Activated CD8-positive, alpha-beta memory T cell treated with anti-CD3 and anti-CD28 coated beads for 24 hours (primary cell): ENCODE results near the gene FERMT3.

Experiments used
- DNase-seq: peaks from one replicate; pipeline ENCODE4 v3.0.0-alpha.2; 2020

FERMT3 gene

DNA sequence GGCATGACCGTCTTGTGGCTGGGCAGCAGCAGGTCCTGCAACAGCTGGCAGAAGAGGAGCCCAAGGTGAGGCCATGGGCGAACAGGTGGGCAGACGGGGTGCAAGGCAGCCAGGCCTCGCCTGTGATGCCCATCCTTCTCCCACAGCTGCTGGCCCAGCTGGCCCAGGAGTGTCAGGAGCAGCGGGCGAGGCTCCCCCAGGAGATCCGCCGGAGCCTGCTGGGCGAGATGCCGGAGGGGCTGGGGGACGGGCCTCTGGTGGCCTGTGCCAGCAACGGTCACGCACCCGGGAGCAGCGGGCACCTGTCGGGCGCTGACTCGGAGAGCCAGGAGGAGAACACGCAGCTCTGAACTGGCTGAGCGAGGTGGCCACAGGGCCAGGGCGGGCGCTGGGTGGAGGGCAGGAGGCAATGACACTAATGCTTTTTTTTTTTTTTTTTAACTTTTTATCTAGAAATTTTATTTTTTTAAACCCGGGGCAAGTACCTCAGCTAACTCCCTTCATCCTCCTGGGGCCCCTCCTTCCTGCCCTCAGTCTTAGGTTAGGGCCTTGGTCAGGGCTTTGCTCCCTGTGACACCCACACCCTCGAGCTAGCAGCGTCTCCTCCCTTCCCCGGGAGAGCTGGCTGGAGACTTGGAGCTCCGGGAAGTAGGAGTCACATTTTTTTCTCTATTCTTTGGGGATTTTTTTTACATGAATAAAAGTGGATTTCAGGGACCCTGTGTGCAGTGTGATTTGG lies 60.9 kb downstream of the FERMT3 start:
- no peak for DNase-seq

GRCh38 chr11:64268025-64268892 lies 61.7 kb downstream of the FERMT3 start:
- no peak for DNase-seq

- DNase-seq: no peak
These were observed 62.5 kb downstream of the FERMT3 start for GRCh38 chr11:64268893-64269539.

DNA sequence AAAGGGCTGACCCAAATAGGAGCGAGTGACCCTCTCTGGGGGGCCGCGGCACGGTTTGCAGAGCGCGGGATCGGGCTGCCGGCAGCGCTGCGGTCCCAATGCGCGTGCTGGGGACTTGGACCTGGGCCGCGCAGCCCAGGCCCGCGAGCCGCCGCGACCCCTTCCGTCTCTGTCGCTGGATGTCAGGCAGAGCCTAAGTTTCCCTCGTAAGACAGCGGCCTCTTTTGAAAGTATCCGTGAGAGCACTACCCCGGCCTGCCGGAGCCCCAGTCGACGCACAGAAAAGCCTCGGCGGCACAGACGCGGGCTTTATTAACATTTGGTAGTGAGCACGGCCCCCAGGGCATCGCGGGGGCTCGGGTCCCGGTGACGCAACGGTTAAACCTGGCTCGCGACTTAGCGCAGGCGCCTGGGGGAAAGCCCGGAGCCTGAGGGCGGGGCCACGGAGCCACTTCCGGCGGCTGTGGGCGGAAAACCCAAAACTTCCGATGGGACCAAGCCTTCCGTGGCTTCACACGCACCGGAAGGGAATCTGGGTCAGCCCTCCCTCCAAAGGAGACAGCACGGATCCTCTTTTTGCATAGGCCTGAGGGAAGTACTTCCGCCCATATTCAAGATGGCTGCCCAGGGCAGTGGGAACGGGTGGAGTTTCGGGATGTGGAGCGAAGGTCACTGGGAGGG lies 63.2 kb downstream of the FERMT3 start:
- peak; percentile 99 for DNase-seq
